Activated T-cell treated with anti-CD3 and anti-CD28 coated beads for 48 hours (primary cell): Measurements from ENCODE around the gene MNS1.
"Not testable (repeated sequence)": the region's sequence is repeated elsewhere in the genome, so short reads cannot be mapped to it uniquely, and the experiment has no call there.

ENCODE experiments used
- DNase-seq: peaks from one replicate; pipeline ENCODE4 v3.0.0-alpha.2; 2020; ENCODE audit warnings: low read depth

MNS1 gene

GRCh38 chr15:56445746-56446145 lies 19.2 kb downstream of the MNS1 start:
- DNase-seq, result no peak

GRCh38 chr15:56442354-56442753 lies 22.6 kb downstream of the MNS1 start:
- DNase-seq, result no peak

- DNase-seq, result no peak
Measured at GRCh38 chr15:56440214-56440770, 24.6 kb downstream of the MNS1 start.

GRCh38 chr15:56432304-56432703 lies 32.6 kb downstream of the MNS1 start:
- no peak for DNase-seq

GRCh38 chr15:56428821-56429458 lies 36.0 kb downstream of the MNS1 start:
- no peak for DNase-seq

- DNase-seq, result no peak
Measured at GRCh38 chr15:56425976-56426375, 39.0 kb downstream of the MNS1 start.

GRCh38 chr15:56425276-56425675 lies 39.7 kb downstream of the MNS1 start:
- DNase-seq, result no peak

- DNase-seq, result not testable (repeated sequence)
Measured at GRCh38 chr15:56413114-56413733, 51.7 kb downstream of the MNS1 start.

- DNase-seq, result no peak
Measured at GRCh38 chr15:56411122-56411749, 53.7 kb downstream of the MNS1 start.

- DNase-seq, result no peak
Measured at GRCh38 chr15:56410721-56411120, 54.2 kb downstream of the MNS1 start.

- DNase-seq, result not testable (repeated sequence)
Measured at GRCh38 chr15:56399209-56399608, 65.7 kb downstream of the MNS1 start.

- not testable (repeated sequence) for DNase-seq
Measured at GRCh38 chr15:56397325-56397724, 67.6 kb downstream of the MNS1 start.

GRCh38 chr15:56394909-56395308 lies 70.0 kb downstream of the MNS1 start:
- no peak for DNase-seq

- DNase-seq, result no peak
Measured at GRCh38 chr15:56393277-56393676, 71.7 kb downstream of the MNS1 start.

GRCh38 chr15:56390739-56391267 lies 74.1 kb downstream of the MNS1 start:
- no peak for DNase-seq

GRCh38 chr15:56385908-56386307 lies 79.0 kb downstream of the MNS1 start:
- no peak for DNase-seq

GRCh38 chr15:56383010-56383409 lies 81.9 kb downstream of the MNS1 start:
- no peak for DNase-seq
